ENCODE data around the gene ETFA. TPM values are rescaled to one million over a fixed set of nuclear protein-coding genes. Genes with fewer than 3 reads are reported as not detected.

Gene ETFA
- total and polyA plus RNA-seq, 2 of the 8 experiments (the other 6 are each of a cell fraction or from before 2014, with no cell fraction given): 60.9 to 90.0 TPM

DNA sequence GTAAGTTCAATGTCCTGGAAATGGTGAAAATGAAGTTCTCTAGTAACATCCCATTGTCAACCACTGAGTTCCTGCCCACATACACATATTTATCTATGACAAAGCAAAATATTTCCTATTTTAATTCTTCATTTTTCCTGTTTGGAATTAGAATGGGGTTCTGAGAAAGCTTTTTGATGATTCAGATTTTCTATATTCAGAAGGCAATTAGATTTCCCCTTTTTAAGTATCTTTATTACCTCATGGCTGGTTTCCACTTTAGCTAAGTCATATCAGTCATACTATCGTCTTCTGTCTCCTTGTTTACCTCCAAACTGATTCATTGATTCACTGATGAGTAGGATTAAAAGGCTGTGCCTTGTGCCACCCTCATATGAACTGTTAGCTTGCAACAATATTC, 17.9 kb downstream of the ETFA start:
- Histone ChIP-seq H3K23ac (ENCODE audit: insufficient read length) (no peak overlapping the region), H4K8ac (ENCODE audit: extremely low read depth, insufficient read depth, low read length) (no peak overlapping the region), H3K9me3 (ENCODE audit: insufficient read depth in 2 of 2, low read depth in 1 of 2, low read length in 1 of 2) (no peaks in the 10 kb centered on the region), H3K9ac (replicated peaks in 1 of 4; ENCODE audit: extremely low read depth in 1 of 4, low read depth in 3 of 4, low read length in 3 of 4) (no peak overlapping the region), H2BK5ac (ENCODE audit: low read depth, low read length) (no peak overlapping the region), H3K4me3 (ENCODE audit: extremely low read depth in 1 of 4, insufficient read depth in 2 of 4, low read depth in 3 of 4, low read length in 4 of 4) (no peak overlapping the region), H2AFZ (ENCODE audit: low read length) (no peak overlapping the region), H2BK20ac (ENCODE audit: low read length) (no peak overlapping the region), H2BK15ac (ENCODE audit: low read length) (no peak overlapping the region), H3K4me2 (ENCODE audit: insufficient read depth in 1 of 2, low read depth in 2 of 2, low read length in 2 of 2) (no peak overlapping the region), H2AK5ac (ENCODE audit: low read depth, low read length) (no peak overlapping the region), H3K23me2 (ENCODE audit: low read depth, low read length) (no peaks in the 10 kb centered on the region), H4K20me1 (replicated peaks in 1 of 2; ENCODE audit: control insufficient read depth in 1 of 2, insufficient read depth in 2 of 2, low read length in 2 of 2) (no peaks in the 10 kb centered on the region), H3K4ac (replicated peaks; ENCODE audit: insufficient read length, low read depth, low read length) (no peak overlapping the region), H3K18ac (ENCODE audit: extremely low read depth, low read length) (no peak overlapping the region), H3K27me3 (replicated peaks in 1 of 4; ENCODE audit: control insufficient read depth in 3 of 4, extremely low read depth in 1 of 4, insufficient read depth in 3 of 4, low read length in 3 of 4) (no peaks in the 10 kb centered on the region), H3K79me2 (ENCODE audit: control insufficient read depth in 1 of 2, insufficient read depth in 2 of 2, low read length in 2 of 2) (peaks cover 0 to 5% of the 10 kb centered on the region in 2 experiments; a peak in 2 of 4 replicates), H3K14ac (ENCODE audit: insufficient read length) (no peak overlapping the region), H3K36me3 (ENCODE audit: control insufficient read depth in 2 of 4, insufficient read depth in 4 of 4, low read length in 3 of 4) (no peaks in the 10 kb centered on the region; a peak in 1 of 8 replicates), H4K5ac (ENCODE audit: insufficient read length, low read depth, low read length) (no peak overlapping the region), H3K4me1 (replicated peaks in 1 of 4; ENCODE audit: control insufficient read depth in 3 of 4, insufficient read depth in 4 of 4, low read length in 3 of 4) (no peaks in the 10 kb centered on the region), H3K56ac (replicated peaks; ENCODE audit: insufficient read length, low read depth, low read length) (no peak overlapping the region), H4K91ac (replicated peaks; ENCODE audit: insufficient read length, low read length) (no peak overlapping the region), H2BK12ac (ENCODE audit: low read depth, low read length) (no peak overlapping the region), H2BK120ac (replicated peaks; ENCODE audit: low read depth, low read length) (no peak overlapping the region), H3K79me1 (ENCODE audit: low read depth, low read length) (no peaks in the 10 kb centered on the region; the same call in 1 of the 2 replicates), H3K27ac (ENCODE audit: low read depth, low read length) (no peak overlapping the region)
- 96% methylated on average over 1 of the region's 1 CpG; no CpG with 5 or more reads in 1 of the 2 experiments for WGBS, 2 experiments (ENCODE audit: extremely low coverage in 1 of 2, insufficient coverage in 1 of 2, insufficient read length in 1 of 2, insufficient replicate concordance in 2 of 2, low coverage in 1 of 2, low lambda C conversion rate in 2 of 2, missing lambda C conversion rate in 1 of 2)
- TF ChIP-seq CBX5 (IDR thresholded peaks at IDR 0.05; ENCODE audit: low read depth, low read length) (no peak), JUN (IDR thresholded peaks at IDR 0.05; ENCODE audit: low read depth, low read length) (no peak), SUZ12 (IDR thresholded peaks at IDR 0.05; ENCODE audit: low read length) (no peak)
- FAIRE-seq (no peak), DNase-seq (ENCODE audit: low read depth in 1 of 2, low spot score in 2 of 2) (no peak)
- ChIA-PET POLR2A (ENCODE audit: partially characterized antibody) (interaction anchor here (1.4 kb wide), 1 partner anchor 18 kb away, joined by 4 read pairs; the partner anchor contains the start of gene ETFA), CTCF (ENCODE audit: partially characterized antibody) (interaction anchor here (0.9 to 2.3 kb wide), 5 partner anchors 13 to 58 kb away, joined by 3 to 9 read pairs (median 3); no protein-coding TSS in a partner anchor)

Data from H1 (cell line).